HG02571 (cell line): ENCODE measurements around the gene THAP3.

Experiments used
- ATAC-seq: cut with Tn5 transposase; IDR thresholded peaks from one replicate; pipeline ENCODE4 v1.9.1; 2021; ENCODE audit warnings: mild to moderate bottlenecking, moderate library complexity; ENCODE audit not compliant: unreplicated experiment

The THAP3 gene

GRCh38 chr1:6624710-6625583 lies at the start of gene THAP3:
Gene THAP3, plus strand, starts transcription at chr1:6624868. Its CDS starts 351 bp downstream, at chr1:6625219.
- peak; percentile 79 for ATAC-seq

GRCh38 chr1:6577831-6578525 lies 46.7 kb upstream of the THAP3 start:
- no peak for ATAC-seq

- no peak for ATAC-seq
Observed at GRCh38 chr1:6578624-6579373, 45.9 kb upstream of the THAP3 start.

- ATAC-seq = peak; percentile 92
Observed at GRCh38 chr1:6579374-6580118, 45.1 kb upstream of the THAP3 start, which contains the start of gene ZBTB48. Gene ZBTB48, plus strand, starts transcription at chr1:6579994. Its CDS starts 616 bp downstream, at chr1:6580610.

GRCh38 chr1:6580119-6580592 lies 44.5 kb upstream of the THAP3 start:
- no peak for ATAC-seq

GRCh38 chr1:6580593-6581409 lies 43.9 kb upstream of the THAP3 start:
- no peak for ATAC-seq

- no peak for ATAC-seq
Observed at GRCh38 chr1:6581561-6582305, 42.9 kb upstream of the THAP3 start.

- ATAC-seq = no peak
Observed at GRCh38 chr1:6582370-6582769, 42.3 kb upstream of the THAP3 start.

- ATAC-seq = no peak
Observed at GRCh38 chr1:6584126-6585080, 40.3 kb upstream of the THAP3 start.

GRCh38 chr1:6585081-6585722 lies 39.5 kb upstream of the THAP3 start:
- ATAC-seq = no peak

- no peak for ATAC-seq
Observed at GRCh38 chr1:6585841-6586240, 38.8 kb upstream of the THAP3 start.

- ATAC-seq = no peak
Observed at GRCh38 chr1:6586404-6586816, 38.3 kb upstream of the THAP3 start.

- ATAC-seq = no peak
Observed at GRCh38 chr1:6587261-6588005, 37.2 kb upstream of the THAP3 start.

- no peak for ATAC-seq
Observed at GRCh38 chr1:6588128-6588892, 36.4 kb upstream of the THAP3 start.

GRCh38 chr1:6588893-6589520 lies 35.7 kb upstream of the THAP3 start:
- no peak for ATAC-seq
